ENCODE results near the gene MRPS26. TPM values are rescaled to one million over a fixed set of nuclear protein-coding genes. Genes with fewer than 3 reads are reported as not detected.
A peak's percentile ranks its signal among the peaks of the same experiment; 100 is the strongest.

MRPS26 gene
- total RNA-seq, 1 experiment from 2014 or later: 105 TPM

- TF ChIP-seq ESRRA (CRISPR knock-in tag; IDR thresholded peaks at IDR 0.05; ENCODE audit: borderline replicate concordance): no peak
- no peak for TF ChIP-seq ZNF232 (CRISPR knock-in tag; IDR thresholded peaks at IDR 0.05)
- TF ChIP-seq NFE2L1 (CRISPR knock-in tag; IDR thresholded peaks at IDR 0.05): no peak
- TF ChIP-seq NFATC4 (CRISPR knock-in tag; IDR thresholded peaks at IDR 0.05): no peak
- TF ChIP-seq, protein P1, sequence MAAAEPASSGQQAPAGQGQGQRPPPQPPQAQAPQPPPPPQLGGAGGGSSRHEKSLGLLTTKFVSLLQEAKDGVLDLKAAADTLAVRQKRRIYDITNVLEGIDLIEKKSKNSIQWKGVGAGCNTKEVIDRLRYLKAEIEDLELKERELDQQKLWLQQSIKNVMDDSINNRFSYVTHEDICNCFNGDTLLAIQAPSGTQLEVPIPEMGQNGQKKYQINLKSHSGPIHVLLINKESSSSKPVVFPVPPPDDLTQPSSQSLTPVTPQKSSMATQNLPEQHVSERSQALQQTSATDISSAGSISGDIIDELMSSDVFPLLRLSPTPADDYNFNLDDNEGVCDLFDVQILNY (CRISPR knock-in tag; IDR thresholded peaks at IDR 0.05): no peak
- TF ChIP-seq, protein P2, sequence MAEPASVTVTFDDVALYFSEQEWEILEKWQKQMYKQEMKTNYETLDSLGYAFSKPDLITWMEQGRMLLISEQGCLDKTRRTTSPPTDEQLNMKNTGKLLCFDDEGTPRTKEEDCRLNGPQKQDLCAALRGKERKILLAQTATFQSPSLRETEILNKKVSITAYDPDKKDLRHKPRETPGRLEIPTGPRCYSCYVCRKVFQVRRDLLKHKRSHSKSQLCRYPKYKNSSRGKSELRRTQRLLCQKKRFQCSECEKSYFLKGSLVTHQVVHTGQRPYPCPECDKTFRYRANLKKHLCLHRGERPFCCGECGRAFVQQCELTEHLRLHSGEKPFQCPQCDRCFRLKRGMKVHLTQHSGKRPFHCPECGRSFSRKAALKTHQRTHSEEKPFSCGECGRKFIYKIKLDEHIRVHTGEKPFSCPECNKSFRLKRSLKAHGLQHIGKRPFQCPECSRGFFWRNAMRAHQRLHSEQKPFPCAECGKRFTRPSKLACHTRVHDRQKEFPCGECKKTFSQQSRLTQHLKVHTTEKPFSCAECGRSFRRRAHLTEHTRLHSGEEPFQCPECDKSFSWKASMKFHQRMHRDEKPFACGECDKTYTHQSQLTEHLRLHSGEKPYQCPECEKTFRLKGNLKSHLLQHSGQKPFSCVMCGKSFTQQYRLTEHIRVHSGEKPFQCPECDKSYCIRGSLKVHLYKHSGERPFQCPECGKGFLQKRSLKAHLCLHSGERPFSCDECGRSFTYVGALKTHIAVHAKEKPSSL (CRISPR knock-in tag; conservative IDR thresholded peaks at IDR 0.05): no peak
- no peak for TF ChIP-seq SMAD3 (CRISPR knock-in tag; IDR thresholded peaks at IDR 0.05; ENCODE audit: borderline replicate concordance)
- no peak for TF ChIP-seq AFF4 (CRISPR knock-in tag; IDR thresholded peaks at IDR 0.05; ENCODE audit: borderline replicate concordance)
- TF ChIP-seq FOXK1 (CRISPR knock-in tag; IDR thresholded peaks at IDR 0.05): no peak
- no peak for TF ChIP-seq ZNF138 (CRISPR knock-in tag; conservative IDR thresholded peaks at IDR 0.05)
- no peak for TF ChIP-seq CTCF (IDR thresholded peaks at IDR 0.05)
- TF ChIP-seq, protein P3, sequence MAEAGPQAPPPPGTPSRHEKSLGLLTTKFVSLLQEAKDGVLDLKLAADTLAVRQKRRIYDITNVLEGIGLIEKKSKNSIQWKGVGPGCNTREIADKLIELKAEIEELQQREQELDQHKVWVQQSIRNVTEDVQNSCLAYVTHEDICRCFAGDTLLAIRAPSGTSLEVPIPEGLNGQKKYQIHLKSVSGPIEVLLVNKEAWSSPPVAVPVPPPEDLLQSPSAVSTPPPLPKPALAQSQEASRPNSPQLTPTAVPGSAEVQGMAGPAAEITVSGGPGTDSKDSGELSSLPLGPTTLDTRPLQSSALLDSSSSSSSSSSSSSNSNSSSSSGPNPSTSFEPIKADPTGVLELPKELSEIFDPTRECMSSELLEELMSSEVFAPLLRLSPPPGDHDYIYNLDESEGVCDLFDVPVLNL (CRISPR knock-in tag; IDR thresholded peaks at IDR 0.05; ENCODE audit: borderline replicate concordance, low read depth): no peak
- peak overlapping the region; percentile 86 for H3K27ac Mint-ChIP-seq
- peaks cover 26% of the 10 kb centered on the region for H3K4me1 Mint-ChIP-seq
- ChIA-PET POLR2A (no interaction called here), CTCF (interaction anchor here (0.6 to 2.7 kb wide), 10 partner anchors 10 to 368 kb away, joined by 3 to 13 read pairs (median 3); partner anchors contain the start of gene TMEM239)
- peaks cover 29% of the 10 kb centered on the region for H3K36me3 Mint-ChIP-seq
- H3K27me3 Mint-ChIP-seq (ENCODE audit: low read depth): no peaks in the 10 kb centered on the region
- H3K4me3 Mint-ChIP-seq: peak overlapping the region; percentile 48
- no peak for ATAC-seq
- DNase-seq (ENCODE audit: low spot score): no peak
- H3K9me3 Mint-ChIP-seq: no peaks in the 10 kb centered on the region
These were observed 3.2 kb upstream of the MRPS26 start for GRCh38 chr20:3042625-3043024.

DNA sequence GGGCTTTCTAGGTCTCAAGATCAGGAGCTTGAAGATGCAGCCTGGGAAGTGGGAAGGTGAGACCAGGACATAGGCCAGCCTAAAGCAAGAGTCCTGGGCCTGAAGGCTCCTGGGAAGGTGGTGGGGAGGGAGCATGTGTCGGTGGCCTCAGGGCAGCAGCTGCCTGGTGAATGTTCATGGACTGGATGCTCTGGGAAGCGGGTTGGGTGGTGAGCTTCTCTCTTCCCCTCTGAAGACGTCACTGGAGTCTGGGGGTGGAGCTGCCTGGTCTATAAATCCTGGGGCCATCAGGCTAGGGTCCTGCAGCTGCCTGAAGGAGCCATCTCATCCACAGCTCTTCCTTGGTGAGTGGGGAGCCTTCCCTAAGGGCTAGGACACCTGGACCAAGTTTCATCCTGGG, 2.5 kb upstream of the MRPS26 start, which contains the start of gene GNRH2:
TSS of gene GNRH2 (plus strand) at position 301 of the 400 bp plus-strand sequence. CDS start 793 bp downstream, outside the sequence.
- TF ChIP-seq, protein P4, sequence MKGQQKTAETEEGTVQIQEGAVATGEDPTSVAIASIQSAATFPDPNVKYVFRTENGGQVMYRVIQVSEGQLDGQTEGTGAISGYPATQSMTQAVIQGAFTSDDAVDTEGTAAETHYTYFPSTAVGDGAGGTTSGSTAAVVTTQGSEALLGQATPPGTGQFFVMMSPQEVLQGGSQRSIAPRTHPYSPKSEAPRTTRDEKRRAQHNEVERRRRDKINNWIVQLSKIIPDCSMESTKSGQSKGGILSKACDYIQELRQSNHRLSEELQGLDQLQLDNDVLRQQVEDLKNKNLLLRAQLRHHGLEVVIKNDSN (CRISPR knock-in tag; IDR thresholded peaks at IDR 0.05): no peak
- TF ChIP-seq NFE2L1 (CRISPR knock-in tag; IDR thresholded peaks at IDR 0.05): no peak
- TF ChIP-seq FOXJ3 (CRISPR knock-in tag; IDR thresholded peaks at IDR 0.05; ENCODE audit: borderline replicate concordance): no peak
- no peak for TF ChIP-seq CBFB (CRISPR knock-in tag; IDR thresholded peaks at IDR 0.05; ENCODE audit: low read depth)
- no peak for TF ChIP-seq SOX15 (CRISPR knock-in tag; IDR thresholded peaks at IDR 0.05)
- ATAC-seq (no peak), DNase-seq (ENCODE audit: low spot score) (no peak)
- Mint-ChIP-seq H3K9me3 (no peaks in the 10 kb centered on the region), H3K36me3 (peaks cover 30% of the 10 kb centered on the region), H3K27ac (peak within 1 kb of the TSS; percentile 86), H3K27me3 (ENCODE audit: low read depth) (no peaks in the 10 kb centered on the region), H3K4me1 (peaks cover 26% of the 10 kb centered on the region), H3K4me3 (peak within 1 kb of the TSS; percentile 48)
- ChIA-PET POLR2A (interaction anchor here (0.5 kb wide), 1 partner anchor 132 kb away, joined by 3 read pairs; no protein-coding TSS in a partner anchor), CTCF (interaction anchor here (1.2 to 2.7 kb wide), 4 partner anchors 10 to 273 kb away, joined by 3 to 13 read pairs (median 4); partner anchors contain the start of gene TMEM239)

All from WTC11 (cell line).